Activated naive CD4-positive, alpha-beta T cell treated with anti-CD3 and anti-CD28 coated beads, Interleukin-2, amount 10 ng/mL, durations not matched to agents 7 days and 5 days (primary cell): ENCODE data around the gene GRID1.
"Not testable (repeated sequence)": the region's sequence is repeated elsewhere in the genome, so short reads cannot be mapped to it uniquely, and the experiment has no call there.

Experiments used
- CTCF ChIA-PET: fragments of 350-600 bp; sonication (Branson Sonifier 250); formaldehyde crosslinking; loops from one replicate; lab custom pipeline; 2021; ENCODE audit warnings: antibody characterized with exemption; lab: Charles Lee
- DNase-seq: peaks from one replicate; pipeline ENCODE4 v3.0.0-alpha.2; 2020
- H3K27ac Mint-ChIP-seq: one replicate; pipeline ENCODE4 v1.8.0; 2021; ENCODE audit warnings: mild to moderate bottlenecking, moderate library complexity, mixed read lengths
- H3K27me3 Mint-ChIP-seq: one replicate; pipeline ENCODE4 v1.8.0; 2021; ENCODE audit warnings: mild to moderate bottlenecking, mixed read lengths
- H3K36me3 Mint-ChIP-seq: one replicate; pipeline ENCODE4 v1.8.0; 2021; ENCODE audit warnings: mixed read lengths
- H3K4me1 Mint-ChIP-seq: one replicate; pipeline ENCODE4 v1.8.0; 2021; ENCODE audit warnings: mixed read lengths
- H3K4me3 Mint-ChIP-seq: one replicate; pipeline ENCODE4 v1.8.0; 2021; ENCODE audit warnings: mild to moderate bottlenecking, moderate library complexity, mixed read lengths
- H3K9me3 Mint-ChIP-seq: one replicate; pipeline ENCODE4 v1.8.0; 2021; ENCODE audit warnings: mixed read lengths

The GRID1 gene

DNA sequence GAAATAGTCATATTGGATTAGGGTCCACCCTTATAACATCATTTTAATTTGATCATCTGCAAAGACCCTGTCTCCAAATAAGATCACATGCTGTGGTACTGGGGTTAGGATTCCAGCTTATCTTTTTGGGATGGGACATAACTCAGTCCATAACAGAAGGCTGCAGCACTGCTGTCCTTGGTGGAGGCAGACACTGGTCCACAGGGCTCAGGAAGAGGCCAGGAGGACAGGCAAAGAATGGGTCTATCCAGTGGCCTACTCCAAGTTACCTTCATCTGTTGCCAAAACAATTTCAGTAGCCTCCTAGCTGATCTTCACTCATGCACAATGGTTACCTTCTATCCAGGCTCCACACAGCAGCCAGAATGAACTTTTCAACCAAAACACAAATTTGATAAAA is 387.0 kb downstream of the GRID1 start:
- no peaks in the 10 kb centered on the region for H3K4me1 Mint-ChIP-seq
- H3K27me3 Mint-ChIP-seq = peaks cover 5% of the 10 kb centered on the region
- CTCF ChIA-PET = no interaction called here
- H3K9me3 Mint-ChIP-seq = no peaks in the 10 kb centered on the region
- H3K4me3 Mint-ChIP-seq = no peak overlapping the region
- DNase-seq = no peak
- no peaks in the 10 kb centered on the region for H3K36me3 Mint-ChIP-seq
- no peak overlapping the region for H3K27ac Mint-ChIP-seq

DNA sequence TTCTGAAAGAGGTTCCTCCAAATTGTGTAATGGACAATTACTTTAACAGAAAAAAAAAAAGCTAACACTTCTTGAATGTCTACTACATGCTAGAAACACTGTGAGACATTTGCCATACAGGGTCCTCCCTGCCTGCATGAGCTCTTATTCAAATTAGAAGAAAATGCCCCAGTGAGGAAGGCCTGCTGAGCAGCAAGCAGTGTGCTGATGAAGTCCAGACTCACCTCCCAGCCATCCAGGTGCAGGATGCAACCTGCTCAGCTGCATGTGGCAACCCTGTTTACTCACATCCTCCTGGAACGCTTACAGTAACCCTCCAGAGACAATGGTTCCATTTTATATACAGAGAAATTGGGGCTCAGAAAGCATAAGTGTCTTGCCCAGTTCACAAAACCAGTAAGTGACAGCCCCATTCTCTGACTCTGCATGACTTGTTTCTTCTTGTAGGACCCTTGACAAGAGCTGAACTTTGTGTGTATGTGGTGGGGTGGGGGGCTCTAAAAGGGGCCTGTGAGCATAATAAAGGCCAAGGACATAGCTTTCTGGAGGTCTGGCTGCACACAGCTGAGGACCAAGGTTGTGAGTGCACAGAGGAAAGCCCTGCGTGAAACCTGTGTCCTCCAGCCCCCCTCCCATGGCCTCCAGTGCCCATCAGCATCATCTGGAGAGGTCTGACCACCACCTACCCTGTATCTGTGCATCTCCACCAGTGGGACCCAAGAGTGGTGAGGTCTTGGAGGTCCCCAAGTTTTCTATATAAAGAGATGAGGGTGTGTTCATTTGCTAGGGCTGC is 387.8 kb downstream of the GRID1 start:
- DNase-seq = no peak
- CTCF ChIA-PET = no interaction called here
- H3K4me1 Mint-ChIP-seq = no peaks in the 10 kb centered on the region
- H3K9me3 Mint-ChIP-seq = no peaks in the 10 kb centered on the region
- no peak overlapping the region for H3K27ac Mint-ChIP-seq
- H3K27me3 Mint-ChIP-seq = peaks cover under 1% of the 10 kb centered on the region
- no peaks in the 10 kb centered on the region for H3K36me3 Mint-ChIP-seq
- no peak overlapping the region for H3K4me3 Mint-ChIP-seq

DNA sequence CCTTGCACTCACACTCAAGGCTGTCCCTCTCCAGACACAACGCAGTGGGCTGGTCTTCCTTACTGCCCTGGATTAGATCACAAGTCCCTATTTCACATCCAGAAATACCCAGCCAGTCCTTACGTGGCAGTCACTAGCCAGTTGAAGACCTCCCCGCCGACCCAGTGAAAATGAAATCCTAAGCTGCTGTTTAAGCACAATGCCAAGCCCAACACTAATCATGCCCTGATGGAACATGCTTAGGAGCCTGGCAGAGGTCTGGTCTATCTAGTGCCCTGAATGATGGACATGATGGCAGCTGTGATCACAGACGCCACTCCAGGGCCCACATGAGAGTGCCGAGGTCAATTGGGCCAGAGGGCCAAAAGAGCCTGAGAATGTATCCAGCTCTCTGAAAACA is 389.0 kb downstream of the GRID1 start:
- no peaks in the 10 kb centered on the region for H3K9me3 Mint-ChIP-seq

DNA sequence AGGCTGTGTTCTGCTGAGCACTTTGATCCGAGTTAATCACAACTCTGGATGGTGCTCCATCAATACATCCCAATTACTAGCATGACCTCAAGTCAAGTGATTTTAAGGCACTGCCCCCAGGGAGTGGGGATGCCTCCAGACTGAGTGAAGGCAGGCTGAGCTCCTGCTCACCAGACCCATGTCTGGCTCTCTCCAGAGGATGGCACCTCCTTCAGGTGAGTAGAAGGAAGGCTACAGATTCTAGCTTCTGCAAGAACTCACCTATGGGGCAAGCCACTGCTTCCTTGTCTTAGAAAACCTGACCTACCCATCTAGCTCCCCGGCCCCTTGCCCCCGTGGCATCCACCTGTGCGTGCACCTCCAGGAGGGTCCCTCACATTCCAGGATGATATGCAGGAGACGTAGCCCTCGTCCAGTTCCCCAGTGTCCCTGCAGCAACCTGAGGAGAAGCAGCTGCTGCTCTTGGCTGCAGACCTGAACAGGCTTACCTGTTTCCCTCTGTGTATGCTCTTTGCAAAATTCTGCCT is 390.3 kb downstream of the GRID1 start:
- no peak for DNase-seq
- Mint-ChIP-seq H3K9me3 (no peaks in the 10 kb centered on the region), H3K4me1 (no peaks in the 10 kb centered on the region), H3K4me3 (no peak overlapping the region), H3K27me3 (no peaks in the 10 kb centered on the region), H3K36me3 (no peaks in the 10 kb centered on the region), H3K27ac (no peak overlapping the region)
- CTCF ChIA-PET = no interaction called here

More for the DNA sequence above, 389.0 kb downstream of the GRID1 start:
- no peak overlapping the region for H3K27ac Mint-ChIP-seq
- no peak for DNase-seq
- no peaks in the 10 kb centered on the region for H3K27me3 Mint-ChIP-seq
- no peaks in the 10 kb centered on the region for H3K4me1 Mint-ChIP-seq
- H3K4me3 Mint-ChIP-seq = no peak overlapping the region
- H3K36me3 Mint-ChIP-seq = no peaks in the 10 kb centered on the region
- CTCF ChIA-PET = no interaction called here

DNA sequence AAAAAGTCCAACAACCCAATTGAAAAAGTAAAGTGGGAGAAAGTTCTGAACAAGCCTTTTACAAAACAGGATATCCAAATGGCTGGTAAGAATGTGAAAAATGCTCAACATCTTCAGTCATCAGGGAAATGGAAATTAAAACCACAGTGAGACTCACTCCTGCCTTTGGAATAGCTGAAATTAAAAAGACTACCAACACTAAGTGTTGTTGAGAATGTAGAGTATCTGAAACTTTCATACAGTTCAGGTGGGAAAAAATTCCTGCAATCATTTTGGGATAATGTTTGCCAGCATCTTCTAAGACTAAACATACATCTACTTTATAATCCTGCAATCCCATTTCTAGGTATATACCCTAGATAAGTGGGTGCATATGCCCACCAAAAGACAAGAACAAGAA is 395.1 kb downstream of the GRID1 start:
- CTCF ChIA-PET = no interaction called here
- Mint-ChIP-seq H3K4me3 (no peak overlapping the region), H3K4me1 (no peaks in the 10 kb centered on the region), H3K36me3 (no peaks in the 10 kb centered on the region), H3K27me3 (no peaks in the 10 kb centered on the region), H3K27ac (no peak overlapping the region), H3K9me3 (no peaks in the 10 kb centered on the region)
- DNase-seq = no peak

DNA sequence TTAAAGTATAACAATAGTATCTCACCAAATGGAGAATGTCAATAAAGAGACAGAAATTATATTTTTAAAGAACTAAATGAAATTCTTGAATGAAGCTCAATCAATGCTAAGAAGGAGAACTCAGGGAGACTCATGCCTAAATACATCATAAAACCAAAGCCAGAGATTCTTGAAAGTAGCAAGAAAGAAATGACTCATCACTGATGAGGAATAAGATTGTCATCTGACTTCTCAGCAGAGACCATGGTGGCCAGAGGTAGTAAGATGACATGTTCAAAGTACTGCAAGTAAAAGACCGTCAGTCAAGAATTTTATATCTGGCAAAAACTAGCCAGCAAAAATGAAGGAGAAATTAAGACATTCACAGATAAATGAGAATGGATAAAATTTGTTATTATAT is 399.0 kb downstream of the GRID1 start:
- Mint-ChIP-seq H3K9me3 (no peaks in the 10 kb centered on the region), H3K27ac (no peak overlapping the region), H3K4me1 (no peaks in the 10 kb centered on the region), H3K27me3 (no peaks in the 10 kb centered on the region), H3K4me3 (no peak overlapping the region), H3K36me3 (no peaks in the 10 kb centered on the region)
- CTCF ChIA-PET = no interaction called here
- DNase-seq = no peak

DNA sequence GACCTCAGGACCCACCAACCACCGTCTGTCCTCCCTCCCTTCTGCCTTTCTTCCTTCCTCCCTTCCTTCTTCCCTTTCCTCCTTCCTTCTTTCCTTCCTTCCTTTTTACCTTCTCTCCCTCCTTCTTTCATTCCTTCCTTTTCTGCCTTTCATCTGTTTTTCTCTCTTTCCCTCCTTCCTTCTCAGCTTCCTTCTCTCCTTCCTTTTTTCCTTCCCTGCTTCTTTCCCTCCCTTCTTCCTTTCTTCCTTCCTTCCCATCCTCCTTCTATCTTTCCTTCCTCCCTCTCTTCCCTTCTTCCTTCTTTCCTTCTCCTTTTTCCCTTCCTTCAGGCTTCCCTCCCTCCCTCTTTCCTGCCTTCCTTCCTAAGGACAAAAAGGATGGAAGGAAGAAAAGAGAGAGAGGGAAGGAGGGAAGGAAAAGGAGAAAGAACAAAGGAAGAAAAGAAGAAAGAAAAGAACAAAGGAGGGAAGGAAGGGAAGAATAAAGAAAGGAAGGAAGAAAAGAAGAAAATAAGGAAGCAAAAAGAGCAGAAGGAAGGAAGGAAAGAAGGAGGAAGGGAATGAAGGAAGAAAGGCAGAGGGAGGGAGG is 405.0 kb downstream of the GRID1 start:
- Mint-ChIP-seq H3K36me3 (no peaks in the 10 kb centered on the region), H3K9me3 (no peaks in the 10 kb centered on the region), H3K4me1 (no peaks in the 10 kb centered on the region), H3K4me3 (no peak overlapping the region), H3K27me3 (no peaks in the 10 kb centered on the region), H3K27ac (no peak overlapping the region)
- no peak for DNase-seq
- CTCF ChIA-PET = no interaction called here

DNA sequence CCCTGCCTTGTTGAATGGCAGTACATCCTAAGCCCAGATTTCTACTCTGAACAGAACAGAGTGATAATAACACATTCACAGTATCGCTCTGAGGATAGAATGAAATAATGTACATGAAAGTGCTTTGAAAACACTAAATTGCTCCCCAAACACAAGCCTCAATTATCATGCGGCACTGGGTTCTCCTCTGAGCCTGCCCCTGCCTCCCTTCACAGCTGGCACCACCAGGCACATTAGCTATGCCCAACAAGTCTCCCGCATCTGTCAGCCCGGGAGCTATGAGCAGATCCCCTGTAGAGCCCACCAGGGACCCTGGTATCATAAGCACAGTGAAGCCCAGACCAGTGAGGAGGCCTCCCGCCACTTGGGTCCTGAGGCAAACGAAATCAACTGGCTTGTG is 405.5 kb downstream of the GRID1 start:
- Mint-ChIP-seq H3K4me1 (no peaks in the 10 kb centered on the region), H3K36me3 (no peaks in the 10 kb centered on the region), H3K27me3 (no peaks in the 10 kb centered on the region), H3K9me3 (no peaks in the 10 kb centered on the region), H3K27ac (no peak overlapping the region), H3K4me3 (no peak overlapping the region)
- no peak for DNase-seq
- CTCF ChIA-PET = no interaction called here

DNA sequence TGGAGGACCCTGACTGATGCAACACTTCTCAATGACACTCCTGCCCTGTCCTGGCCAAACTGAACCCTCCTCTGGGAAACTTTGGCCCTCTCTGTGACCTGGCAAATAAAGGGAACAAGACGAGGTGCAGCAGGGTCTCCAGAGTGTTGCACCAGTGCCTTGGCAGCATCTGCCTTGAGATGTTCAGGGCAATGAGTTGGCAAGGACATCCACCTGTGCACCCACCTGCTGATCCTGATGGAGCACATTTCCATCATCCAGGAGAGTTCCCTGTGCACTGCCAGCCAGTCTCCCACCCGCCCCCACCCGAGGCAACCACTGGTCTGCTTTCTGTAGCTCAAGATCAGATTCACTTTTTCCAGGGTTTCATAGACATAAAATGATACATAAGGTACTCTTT is 407.4 kb downstream of the GRID1 start:
- no peak overlapping the region for H3K4me3 Mint-ChIP-seq
- no peaks in the 10 kb centered on the region for H3K9me3 Mint-ChIP-seq
- H3K27me3 Mint-ChIP-seq = no peaks in the 10 kb centered on the region
- CTCF ChIA-PET = no interaction called here
- H3K27ac Mint-ChIP-seq = no peak overlapping the region
- H3K4me1 Mint-ChIP-seq = no peaks in the 10 kb centered on the region
- DNase-seq = no peak
- no peaks in the 10 kb centered on the region for H3K36me3 Mint-ChIP-seq

DNA sequence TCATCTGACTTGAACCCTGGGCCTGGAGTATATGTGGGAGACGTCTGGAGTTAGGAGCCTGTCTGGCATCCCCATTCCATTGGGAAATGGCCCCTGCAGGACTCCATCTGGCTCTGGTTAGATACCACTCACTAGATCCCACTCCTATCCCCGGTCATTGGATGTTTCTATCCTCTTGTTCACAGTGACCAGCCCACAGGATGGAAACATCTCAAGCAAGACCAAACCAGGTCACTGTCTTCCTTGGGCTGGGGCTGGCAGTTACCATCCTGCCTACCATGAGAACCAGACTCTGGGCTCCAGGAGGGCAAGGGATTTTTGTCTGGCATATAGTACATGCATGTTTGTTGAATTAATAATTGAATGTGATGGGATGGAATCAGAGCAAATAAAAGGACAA is 415.7 kb downstream of the GRID1 start:
- H3K27me3 Mint-ChIP-seq = peaks cover 3% of the 10 kb centered on the region
- H3K27ac Mint-ChIP-seq = no peak overlapping the region
- CTCF ChIA-PET = no interaction called here
- no peaks in the 10 kb centered on the region for H3K36me3 Mint-ChIP-seq
- H3K4me1 Mint-ChIP-seq = no peaks in the 10 kb centered on the region
- no peaks in the 10 kb centered on the region for H3K9me3 Mint-ChIP-seq
- no peak overlapping the region for H3K4me3 Mint-ChIP-seq
- DNase-seq = no peak

DNA sequence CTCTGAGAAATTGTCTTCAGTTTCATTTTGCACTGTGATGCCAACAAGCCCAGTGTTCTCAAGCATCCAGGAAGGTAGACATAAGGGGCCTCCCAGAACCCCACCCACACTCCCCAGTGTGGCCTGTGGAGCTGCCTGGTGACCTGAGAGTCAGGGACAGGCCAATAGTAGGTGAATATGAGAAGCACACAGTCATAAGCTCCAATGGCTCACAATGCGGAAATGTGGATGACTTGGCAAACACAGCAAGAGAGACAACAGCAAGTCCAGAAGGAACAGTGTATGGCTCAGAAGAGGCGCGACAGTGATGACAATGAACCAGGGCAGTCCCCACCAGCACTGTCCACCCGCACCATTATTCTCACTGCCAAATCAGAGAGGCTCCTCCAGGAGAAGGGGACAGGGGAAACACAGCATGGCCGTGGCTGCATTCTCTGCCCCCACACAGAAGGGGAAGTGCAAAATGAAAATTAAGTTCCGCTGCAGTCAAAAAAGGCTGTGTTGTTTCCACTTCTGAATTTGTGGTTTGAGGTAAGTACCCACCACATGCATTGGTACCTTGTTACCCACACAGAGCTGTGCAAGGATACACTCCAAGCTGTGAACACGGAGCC is 419.8 kb downstream of the GRID1 start:
- Mint-ChIP-seq H3K4me1 (no peaks in the 10 kb centered on the region), H3K27me3 (peaks cover 3% of the 10 kb centered on the region), H3K4me3 (no peak overlapping the region), H3K9me3 (no peaks in the 10 kb centered on the region), H3K27ac (no peak overlapping the region), H3K36me3 (no peaks in the 10 kb centered on the region)
- DNase-seq = no peak
- CTCF ChIA-PET = no interaction called here

DNA sequence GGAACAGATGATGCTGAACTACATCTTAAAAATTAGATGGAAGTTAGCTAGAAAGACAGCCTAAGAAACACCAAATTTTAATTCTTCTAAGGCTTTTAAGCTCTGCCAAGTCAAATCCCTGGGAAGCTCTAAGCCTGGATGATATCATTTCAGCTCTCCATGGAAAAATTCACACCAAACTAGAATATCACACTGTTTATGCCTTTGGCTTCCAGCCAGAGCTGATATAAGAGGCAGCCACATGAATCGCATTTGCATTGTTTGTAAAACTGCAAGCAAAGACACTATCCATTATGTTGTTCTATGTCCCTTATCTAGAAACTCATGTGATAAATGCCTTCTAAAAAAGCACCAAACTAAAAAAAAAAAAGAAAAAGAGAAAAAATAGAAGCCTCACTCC is 430.4 kb downstream of the GRID1 start:
- H3K4me1 Mint-ChIP-seq = no peaks in the 10 kb centered on the region
- no peaks in the 10 kb centered on the region for H3K36me3 Mint-ChIP-seq
- DNase-seq = no peak
- CTCF ChIA-PET = no interaction called here
- H3K4me3 Mint-ChIP-seq = no peak overlapping the region
- H3K9me3 Mint-ChIP-seq = no peaks in the 10 kb centered on the region
- no peak overlapping the region for H3K27ac Mint-ChIP-seq
- H3K27me3 Mint-ChIP-seq = peaks cover 3% of the 10 kb centered on the region

DNA sequence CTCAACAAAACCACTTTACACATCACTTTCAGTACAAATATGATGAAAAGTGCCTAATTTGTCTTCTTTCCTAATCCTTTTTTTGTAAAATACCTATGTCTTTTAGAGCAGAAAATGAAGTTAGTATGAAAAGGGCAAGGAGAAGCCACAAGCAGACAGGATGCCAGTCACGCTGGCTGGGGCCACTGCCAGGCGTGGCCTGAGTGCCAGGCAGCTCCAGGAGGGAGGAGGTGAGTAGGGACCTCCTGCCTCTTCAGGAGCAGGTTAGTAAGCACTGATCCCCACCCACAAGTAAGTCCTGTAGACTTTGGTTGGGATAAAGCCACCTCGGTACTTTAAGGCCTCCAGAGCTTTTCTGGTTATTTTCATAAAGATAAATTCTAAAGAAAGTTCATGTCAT is 432.0 kb downstream of the GRID1 start:
- H3K27me3 Mint-ChIP-seq = peaks cover 3% of the 10 kb centered on the region
- H3K9me3 Mint-ChIP-seq = no peaks in the 10 kb centered on the region
- no peak overlapping the region for H3K4me3 Mint-ChIP-seq
- H3K27ac Mint-ChIP-seq = no peak overlapping the region
- no peaks in the 10 kb centered on the region for H3K36me3 Mint-ChIP-seq
- DNase-seq = no peak
- CTCF ChIA-PET = no interaction called here
- H3K4me1 Mint-ChIP-seq = no peaks in the 10 kb centered on the region

DNA sequence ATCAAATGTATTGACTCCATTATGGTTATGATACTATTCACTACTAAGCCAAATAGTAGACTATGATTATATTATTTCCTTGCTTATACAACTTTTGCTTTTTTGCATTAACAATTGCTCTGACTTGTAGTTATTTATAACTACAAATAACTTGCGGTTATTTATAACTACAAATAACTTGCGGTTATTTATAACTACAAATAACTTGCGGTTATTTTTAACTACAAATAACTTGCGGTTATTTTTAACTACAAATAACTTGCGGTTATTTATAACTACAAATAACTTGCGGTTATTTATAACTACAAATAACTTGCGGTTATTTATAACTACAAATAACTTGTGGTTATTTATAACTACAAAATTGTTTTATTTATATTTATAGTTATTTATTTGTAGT is 436.6 kb downstream of the GRID1 start:
- H3K4me3 Mint-ChIP-seq, H3K27ac Mint-ChIP-seq, CTCF ChIA-PET, H3K36me3 Mint-ChIP-seq, H3K27me3 Mint-ChIP-seq, H3K9me3 Mint-ChIP-seq, DNase-seq, H3K4me1 Mint-ChIP-seq: not testable (repeated sequence)
